H1 (cell line): ENCODE data around the gene PPRC1. TPM values are rescaled to one million over a fixed set of nuclear protein-coding genes. Genes with fewer than 3 reads are reported as not detected.

ENCODE experiments used
- CTCF ChIA-PET: fragments of 300-600 bp; sonication (Branson Sonifier 250); formaldehyde crosslinking; loops from one replicate; lab custom pipeline; 2021; ENCODE audit not compliant: partially characterized antibody; lab: Charles Lee
- POLR2A ChIA-PET: fragments of 300-600 bp; sonication (Branson Sonifier 250); formaldehyde crosslinking; loops from one replicate; lab custom pipeline; 2021; ENCODE audit warnings: inconsistent platforms; ENCODE audit not compliant: partially characterized antibody; lab: Charles Lee
- DNase-seq, 2 experiments: peaks; one replicate each; pipeline versions ENCODE4 v3.0.0 to v3.0.0-alpha.2; 2010 to 2022; ENCODE audit warnings: low spot score in 2 of 2, low read depth in 1 of 2, mixed read lengths in 1 of 2
- FAIRE-seq: peaks from 2 replicates; lab custom pipeline; 2011; peaks lifted over from hg19 to GRCh38; lab: Jason Lieb, UNC
- H2AFZ ChIP-seq: 2 replicates; pipeline ENCODE4 v1.8.1; 2012; ENCODE audit warnings: low read length, inconsistent platforms
- H2AK5ac ChIP-seq: 2 replicates; pipeline ENCODE4 v1.6.1; 2013; ENCODE audit warnings: low read depth, low read length
- H2BK120ac ChIP-seq: replicated peaks from 2 replicates; pipeline ENCODE3; 2013; ENCODE audit warnings: low read depth, low read length, inconsistent platforms
- H2BK12ac ChIP-seq: 2 replicates; pipeline ENCODE4 v1.6.1; 2013; ENCODE audit warnings: low read depth, low read length
- H2BK15ac ChIP-seq: 2 replicates; pipeline ENCODE4 v1.6.1; 2013; ENCODE audit warnings: low read length
- H2BK20ac ChIP-seq: 2 replicates; pipeline ENCODE4 v1.6.1; 2013; ENCODE audit warnings: low read length
- H2BK5ac ChIP-seq: 2 replicates; pipeline ENCODE4 v1.6.1; 2013; ENCODE audit warnings: low read depth, low read length
- H3K14ac ChIP-seq: 2 replicates; pipeline ENCODE4 v1.6.1; 2013; ENCODE audit warnings: inconsistent platforms; ENCODE audit not compliant: insufficient read length
- H3K18ac ChIP-seq: 2 replicates; pipeline ENCODE4 v1.6.1; 2013; ENCODE audit warnings: low read length; ENCODE audit errors: extremely low read depth
- H3K23ac ChIP-seq: 2 replicates; pipeline ENCODE4 v1.6.1; 2013; ENCODE audit warnings: inconsistent platforms; ENCODE audit not compliant: insufficient read length
- H3K23me2 ChIP-seq: 2 replicates; pipeline ENCODE4 v1.6.1; 2013; ENCODE audit warnings: low read depth, low read length
- H3K27ac ChIP-seq: 2 replicates; pipeline ENCODE4 v1.6.1; 2011; ENCODE audit warnings: low read depth, low read length, inconsistent platforms
- H3K27me3 ChIP-seq, 4 experiments: replicated peaks in 1 of 4; 1 replicate in 1 of 4; 2 replicates in 3 of 4; pipeline versions ENCODE4 v1.6.1 to v1.8.1; 2011 to 2013; ENCODE audit warnings: low read length in 3 of 4, mild to moderate bottlenecking in 3 of 4, inconsistent platforms in 2 of 4, mixed read lengths in 2 of 4, moderate library complexity in 1 of 4; ENCODE audit not compliant: control insufficient read depth in 3 of 4, insufficient read depth in 3 of 4; ENCODE audit errors: extremely low read depth in 1 of 4
- H3K36me3 ChIP-seq, 4 experiments: 2 replicates each; pipeline versions ENCODE4 v1.6.1 to v1.8.1; 2011 to 2013; ENCODE audit warnings: mild to moderate bottlenecking in 4 of 4, low read length in 3 of 4, moderate library complexity in 2 of 4, control low read depth in 1 of 4, inconsistent platforms in 1 of 4; ENCODE audit not compliant: insufficient read depth in 4 of 4, control insufficient read depth in 2 of 4
- H3K4ac ChIP-seq: replicated peaks from 2 replicates; pipeline ENCODE3; 2013; ENCODE audit warnings: low read length, low read depth, mixed read lengths, inconsistent platforms; ENCODE audit not compliant: insufficient read length
- H3K4me1 ChIP-seq, 4 experiments: replicated peaks in 1 of 4; 1 replicate in 1 of 4; 2 replicates in 3 of 4; pipeline versions ENCODE4 v1.6.1 to v1.8.1; 2011 to 2013; ENCODE audit warnings: low read length in 3 of 4, inconsistent platforms in 2 of 4, mixed read lengths in 1 of 4; ENCODE audit not compliant: insufficient read depth in 4 of 4, control insufficient read depth in 3 of 4
- H3K4me2 ChIP-seq, 2 experiments: 2 replicates each; pipeline versions ENCODE4 v1.6.1 to v1.8.1; 2011 to 2013; ENCODE audit warnings: low read depth in 2 of 2, low read length in 2 of 2, control low read depth in 1 of 2, inconsistent platforms in 1 of 2, mild to moderate bottlenecking in 1 of 2; ENCODE audit not compliant: insufficient read depth in 1 of 2
- H3K4me3 ChIP-seq, 4 experiments: fragments of 200-600, 300-600 bp in 1 of 4; sonication (generic), shearing (Covaris generic), sonication (Bioruptor Twin) in 1 of 4; 2 replicates each; pipeline versions ENCODE4 v1.5.1 to v1.8.1; 2011 to 2016; ENCODE audit warnings: low read length in 4 of 4, low read depth in 3 of 4, control low read depth in 2 of 4, inconsistent platforms in 2 of 4, mild to moderate bottlenecking in 2 of 4, mixed read lengths in 1 of 4, moderate library complexity in 1 of 4; ENCODE audit not compliant: insufficient read depth in 2 of 4; ENCODE audit errors: extremely low read depth in 1 of 4
- H3K56ac ChIP-seq: replicated peaks from 2 replicates; pipeline ENCODE3; 2013; ENCODE audit warnings: low read depth, mild to moderate bottlenecking, mixed read lengths, low read length, inconsistent platforms; ENCODE audit not compliant: insufficient read length
- H3K79me1 ChIP-seq: 2 replicates; pipeline ENCODE4 v1.6.1; 2013; ENCODE audit warnings: low read depth, low read length, control low read depth
- H3K79me2 ChIP-seq, 2 experiments: 2 replicates each; pipeline versions ENCODE4 v1.6.1 to v1.8.1; 2012 to 2013; ENCODE audit warnings: low read length in 2 of 2, mild to moderate bottlenecking in 2 of 2, inconsistent platforms in 1 of 2; ENCODE audit not compliant: insufficient read depth in 2 of 2, control insufficient read depth in 1 of 2
- H3K9ac ChIP-seq, 4 experiments: replicated peaks in 1 of 4; 1 replicate in 1 of 4; 2 replicates in 3 of 4; pipeline versions ENCODE4 v1.6.1 to v1.8.1; 2011 to 2013; ENCODE audit warnings: low read depth in 3 of 4, low read length in 3 of 4, control low read depth in 2 of 4, mild to moderate bottlenecking in 2 of 4, moderate library complexity in 2 of 4, inconsistent platforms in 1 of 4; ENCODE audit errors: extremely low read depth in 1 of 4
- H3K9me3 ChIP-seq, 2 experiments: 2 replicates each; pipeline versions ENCODE4 v1.6.1 to v1.8.1; 2012 to 2013; ENCODE audit warnings: mild to moderate bottlenecking in 2 of 2, moderate library complexity in 2 of 2, control low read depth in 1 of 2, inconsistent platforms in 1 of 2, low read depth in 1 of 2, low read length in 1 of 2, mixed read lengths in 1 of 2; ENCODE audit not compliant: insufficient read depth in 2 of 2
- H4K20me1 ChIP-seq, 2 experiments: replicated peaks in 1 of 2; 2 replicates each; pipeline versions ENCODE3 to v1.8.1; 2011 to 2013; ENCODE audit warnings: inconsistent platforms in 2 of 2, low read length in 2 of 2, mild to moderate bottlenecking in 1 of 2; ENCODE audit not compliant: insufficient read depth in 2 of 2, control insufficient read depth in 1 of 2
- H4K5ac ChIP-seq: 2 replicates; pipeline ENCODE4 v1.6.1; 2013; ENCODE audit warnings: low read length, low read depth, mixed read lengths, inconsistent platforms; ENCODE audit not compliant: insufficient read length
- H4K8ac ChIP-seq: 2 replicates; pipeline ENCODE4 v1.8.0; 2013; ENCODE audit warnings: mild to moderate bottlenecking, moderate library complexity, low read length, inconsistent platforms; ENCODE audit not compliant: insufficient read depth; ENCODE audit errors: extremely low read depth
- H4K91ac ChIP-seq: replicated peaks from 2 replicates; pipeline ENCODE3; 2013; ENCODE audit warnings: low read length, mixed read lengths, inconsistent platforms; ENCODE audit not compliant: insufficient read length
- BACH1 ChIP-seq: IDR thresholded peaks from 2 replicates; pipeline ENCODE4 v1.6.1; 2012; ENCODE audit warnings: low read length, improper control_type of control experiment
- CEBPB ChIP-seq: IDR thresholded peaks from 2 replicates; pipeline ENCODE4 v1.6.1; 2012; ENCODE audit warnings: low read depth, low read length
- CREB1 ChIP-seq: IDR thresholded peaks from 2 replicates; pipeline ENCODE4 v1.6.1; 2012; ENCODE audit warnings: inconsistent platforms
- CTCF ChIP-seq, 3 experiments: IDR thresholded peaks; 1 replicate in 2 of 3; 2 replicates in 1 of 3; pipeline versions ENCODE4 v1.5.1 to v1.6.1; 2011; ENCODE audit warnings: low read length in 3 of 3, mild to moderate bottlenecking in 3 of 3, inconsistent platforms in 2 of 3, low read depth in 1 of 3, moderate library complexity in 1 of 3; ENCODE audit not compliant: insufficient read depth in 1 of 3; ENCODE audit errors: control extremely low read depth in 1 of 3
- EP300 ChIP-seq, 2 experiments: IDR thresholded peaks; 1 replicate in 1 of 2; 2 replicates in 1 of 2; pipeline ENCODE4 v1.6.1; 2011 to 2012; ENCODE audit warnings: low read depth in 2 of 2, low read length in 2 of 2, mild to moderate bottlenecking in 2 of 2, borderline replicate concordance in 1 of 2, inconsistent platforms in 1 of 2, moderate library complexity in 1 of 2
- POLR2AphosphoS5 ChIP-seq: IDR thresholded peaks from 2 replicates; pipeline ENCODE4 v1.6.1; 2011; ENCODE audit warnings: low read depth, low read length
- SIN3A ChIP-seq, 2 experiments: IDR thresholded peaks in 1 of 2; conservative IDR thresholded peaks in 1 of 2; 2 replicates each; pipeline ENCODE4 v1.6.1; 2011 to 2012; ENCODE audit warnings: low read length in 2 of 2, improper control_type of control experiment in 1 of 2, low read depth in 1 of 2, mild to moderate bottlenecking in 1 of 2
- WGBS, 2 experiments: shearing (Covaris generic) in 1 of 2; methylation state at CpG; one replicate each; pipeline versions ENCODE4 v1.1.6 to v1.1.7; 2013 to 2015; ENCODE audit warnings: low lambda C conversion rate in 2 of 2, mixed read lengths in 2 of 2, inconsistent platforms in 1 of 2, low coverage in 1 of 2, missing lambda C conversion rate in 1 of 2; ENCODE audit not compliant: insufficient replicate concordance in 2 of 2, insufficient coverage in 1 of 2, insufficient read length in 1 of 2; ENCODE audit errors: extremely low coverage in 1 of 2, missing lambda C conversion rate in 1 of 2; 5-methylcytosine and 5-hydroxymethylcytosine counted together
- polyA plus RNA-seq, 7 experiments: library from polyadenylated mRNA; depleted of rRNA in 3 of 7; stranded (reverse) in 5 of 7; unstranded in 2 of 7; fragments of >200 nt in 5 of 7; fragments of 200-250 nt in 2 of 7; gene quantifications; 1 replicate in 5 of 7; 2 replicates in 1 of 7; 4 replicates in 1 of 7; pipeline versions ENCODE4 v1.2.1 to v1.2.3, GENCODE V29; 2011 to 2013; ENCODE audit warnings: missing spikeins in 2 of 7, mixed read lengths in 2 of 7
- total RNA-seq: library from RNA; stranded (reverse); fragmentation: NEBNext Ultra II Directional; extraction: Animal tissue kit (Norgen Biotek cat#: 25700); gene quantifications from 2 replicates; pipeline ENCODE4 v1.2.1, GENCODE V29; 2021

PPRC1 gene
- total and polyA plus RNA-seq, 2 of the 8 experiments (the other 6 are each of a cell fraction or from before 2014, with no cell fraction given) = 46.5 to 88.4 TPM

- Histone ChIP-seq H3K79me2 (peaks cover 8 to 41% of the 10 kb centered on the region in 2 experiments), H2AFZ (no peak within 1 kb of the TSS), H3K27ac (peak within 1 kb of the TSS; percentile 88), H2BK12ac (peak within 1 kb of the TSS; percentile 94), H3K27me3 (no peaks in the 10 kb centered on the region), H3K18ac (peak within 1 kb of the TSS; percentile 90), H4K5ac (peak within 1 kb of the TSS; percentile 84), H3K56ac (peak within 1 kb of the TSS; percentile 92), H3K9ac (peak within 1 kb of the TSS; percentile 73 to 84 (median 76)), H3K9me3 (no peaks in the 10 kb centered on the region), H3K4ac (peak within 1 kb of the TSS; percentile 44), H2BK120ac (peak within 1 kb of the TSS; percentile 30), H3K14ac (no peak within 1 kb of the TSS), H4K8ac (peak within 1 kb of the TSS; percentile 86), H4K91ac (peak within 1 kb of the TSS; percentile 99), H3K23ac (no peak within 1 kb of the TSS), H4K20me1 (peaks cover 0 to 3% of the 10 kb centered on the region in 2 experiments), H3K4me2 (peak within 1 kb of the TSS; percentile 65 to 94), H3K79me1 (peaks cover 3% of the 10 kb centered on the region; the same call in 1 of the 2 replicates), H3K4me1 (peaks cover 22 to 49% (median 31%) of the 10 kb centered on the region in 4 experiments), H3K23me2 (peaks cover 21% of the 10 kb centered on the region), H3K36me3 (no peaks in the 10 kb centered on the region), H2BK20ac (peak within 1 kb of the TSS; percentile 36; the same call in 1 of the 2 replicates), H2BK15ac (peak within 1 kb of the TSS; percentile 68; the same call in 1 of the 2 replicates), H2AK5ac (peak within 1 kb of the TSS; percentile 78), H3K4me3 (peak within 1 kb of the TSS; percentile 80 to 93 (median 84)), H2BK5ac (peak within 1 kb of the TSS; percentile 98)
- POLR2A ChIA-PET = interaction anchor here (0.8 to 4.0 kb wide), 6 partner anchors 11 to 341 kb away, joined by 3 to 37 read pairs (median 6); partner anchors contain the start of genes NOLC1 and PPRC1
- 1% methylated on average over 66 of the region's 104 CpGs; no CpG with 5 or more reads in 1 of the 2 experiments for WGBS, 2 experiments
- CTCF ChIA-PET = interaction anchor here (2.0 kb wide), 1 partner anchor 18 kb away, joined by 10 read pairs; no protein-coding TSS in a partner anchor
- FAIRE-seq = no peak
- DNase-seq = peak in 1 of 2 experiments; percentile 85
- peak; percentile 40 for TF ChIP-seq POLR2AphosphoS5
- TF ChIP-seq CEBPB = no peak
- peak; percentile 83 for TF ChIP-seq CREB1
- no peak for TF ChIP-seq CTCF (IDR thresholded peaks at IDR 0.05; ENCODE audit: control extremely low read depth in 1 of 3, insufficient read depth in 1 of 3, low read depth in 1 of 3, low read length in 3 of 3)
- peak in 1 of 2 experiments; percentile 47; a peak in 1 of 4 replicates for TF ChIP-seq SIN3A (conservative IDR thresholded peaks at IDR 0.05 in 1 of 2, IDR thresholded peaks at IDR 0.05 in 1 of 2; ENCODE audit: low read depth in 1 of 2, low read length in 2 of 2)
- TF ChIP-seq BACH1 = peak; percentile 70
- peak in 1 of 2 experiments; percentile 31; a peak in 1 of 3 replicates for TF ChIP-seq EP300 (IDR thresholded peaks at IDR 0.05; ENCODE audit: borderline replicate concordance in 1 of 2, low read depth in 2 of 2, low read length in 2 of 2)
These were observed 12.5 kb upstream of the PPRC1 start, which contains the start of gene LDB1 for GRCh38 chr10:102120142-102120990. Gene LDB1, minus strand, starts transcription at chr10:102120368. Its CDS starts 258 bp downstream, at chr10:102120110.
